D721Med (cell line): ENCODE results near the gene CASP3.

Experiments used
- DNase-seq: peaks from one replicate; pipeline ENCODE4 v3.0.0; 2011; ENCODE audit warnings: low spot score; ENCODE audit not compliant: insufficient read length
- FAIRE-seq: peaks from 2 replicates; lab custom pipeline; 2011; peaks lifted over from hg19 to GRCh38; lab: Jason Lieb, UNC
- CTCF ChIP-seq: IDR thresholded peaks from 2 replicates; pipeline ENCODE4 v1.5.1; 2012; ENCODE audit warnings: mild to moderate bottlenecking, control low read depth; ENCODE audit not compliant: insufficient read depth; ENCODE audit errors: missing control alignments

CASP3 gene

GRCh38 chr4:184644553-184645307 is 4.5 kb downstream of the CASP3 start:
- TF ChIP-seq CTCF = no peak
- FAIRE-seq = no peak
- DNase-seq = no peak

- no peak for FAIRE-seq
- no peak for TF ChIP-seq CTCF
- DNase-seq = no peak
These were observed 5.5 kb downstream of the CASP3 start for GRCh38 chr4:184643731-184644130.

- no peak for TF ChIP-seq CTCF
- FAIRE-seq = no peak
- DNase-seq = no peak
These were observed 7.8 kb downstream of the CASP3 start for GRCh38 chr4:184641451-184641850.

- TF ChIP-seq CTCF = no peak
- DNase-seq (no peak), FAIRE-seq (no peak)
These were observed 8.2 kb downstream of the CASP3 start for GRCh38 chr4:184641022-184641421.

GRCh38 chr4:184636897-184637296 is 12.3 kb downstream of the CASP3 start:
- TF ChIP-seq CTCF = no peak
- FAIRE-seq = no peak
- no peak for DNase-seq

GRCh38 chr4:184636144-184636543 is 13.1 kb downstream of the CASP3 start:
- TF ChIP-seq CTCF = no peak
- DNase-seq = no peak
- no peak for FAIRE-seq

- no peak for TF ChIP-seq CTCF
- DNase-seq (no peak), FAIRE-seq (no peak)
These were observed 13.9 kb downstream of the CASP3 start for GRCh38 chr4:184635381-184635780.
